ENCODE results near the gene XIRP2. TPM values are rescaled to one million over a fixed set of nuclear protein-coding genes. Genes with fewer than 3 reads are reported as not detected.

XIRP2 gene
- total and polyA plus RNA-seq, 2 of the 13 experiments (the other 11 are each of a cell fraction or from before 2014, with no cell fraction given), result 0.04 to 0.05 TPM

GRCh38 chr2:166959556-166959955, 71.3 kb downstream of the XIRP2 start (continued):
- TF ChIP-seq TRIM22 (IDR thresholded peaks at IDR 0.05) (no peak), SIN3B (IDR thresholded peaks at IDR 0.05; ENCODE audit: low read length) (no peak), ZFP37 (CRISPR knock-in tag; IDR thresholded peaks at IDR 0.05; ENCODE audit: borderline replicate concordance) (no peak), FOXA1 (IDR thresholded peaks at IDR 0.05) (no peak), FOXA1 (CRISPR knock-in tag; IDR thresholded peaks at IDR 0.05) (no peak), CREM (IDR thresholded peaks at IDR 0.05) (no peak), CREM (CRISPR knock-in tag; IDR thresholded peaks at IDR 0.05) (no peak), SRF (IDR thresholded peaks at IDR 0.05; ENCODE audit: low read depth, low read length) (no peak), ZNF10 (CRISPR knock-in tag; IDR thresholded peaks at IDR 0.05; ENCODE audit: borderline replicate concordance, low read depth) (no peak), KDM2A (CRISPR knock-in tag; IDR thresholded peaks at IDR 0.05; ENCODE audit: borderline replicate concordance, low read depth) (no peak)

- DNase-seq (ENCODE audit: low spot score) (no peak), ATAC-seq (no peak), FAIRE-seq (no peak)
- no peaks in the 10 kb centered on the region for H3K36me3 ChIP-seq (replicated peaks in 1 of 2; ENCODE audit: control insufficient read depth in 1 of 2, insufficient read depth in 2 of 2, low read length in 2 of 2)
- H3K27ac ChIP-seq (ENCODE audit: extremely low read length, insufficient read depth, low read length), result no peak overlapping the region
- no peaks in the 10 kb centered on the region for H4K20me1 ChIP-seq (ENCODE audit: insufficient read depth, low read length)
- H3K9me3 ChIP-seq (ENCODE audit: low read length), result no peaks in the 10 kb centered on the region
- CTCF ChIA-PET (ENCODE audit: low intra/inter-chr PET ratio, low total read pairs), result no interaction called here
- no TSS peak for BruUV-seq (replicated peaks)
- no peak overlapping the region for H3K9ac ChIP-seq (ENCODE audit: insufficient read depth, low read depth, low read length)
- POLR2A ChIA-PET, result no interaction called here
- no peaks in the 10 kb centered on the region for H3K79me2 ChIP-seq (ENCODE audit: insufficient read depth, low read length)
- no peak overlapping the region for H2AFZ ChIP-seq (ENCODE audit: low read length)
- 0 out of 2 replicates have a peak, but pooled peaks cover 5% of the 10 kb centered on the region for H3K4me1 ChIP-seq (ENCODE audit: insufficient read depth, low read length)
- in situ Hi-C loops (cut with HindIII; ENCODE audit: extremely low pct_ligation_motif_present, low pct_unique_long_range_greater_than_20kb) (no loop called here), intact Hi-C loops (cut with micrococcal nuclease; ENCODE audit: unreplicated experiment) (no loop called here)
- H3K4me3 ChIP-seq (replicated peaks in 1 of 3; ENCODE audit: insufficient read depth in 1 of 3, low read depth in 2 of 3, low read length in 3 of 3), result no peak overlapping the region
- 5% methylated on average over 2 of the region's 2 CpGs for WGBS (ENCODE audit: low lambda C conversion rate)
- no peaks in the 10 kb centered on the region for H3K27me3 ChIP-seq (ENCODE audit: control insufficient read depth in 1 of 2, insufficient read depth in 2 of 2, low read length in 2 of 2)
- H3K4me2 ChIP-seq (ENCODE audit: low read depth, low read length), result no peak overlapping the region
- no peak for TF ChIP-seq ZNF512B (CRISPR knock-in tag; IDR thresholded peaks at IDR 0.05; ENCODE audit: borderline replicate concordance)
- no peak for TF ChIP-seq ZNF557 (CRISPR knock-in tag; IDR thresholded peaks at IDR 0.05)
- no peak for TF ChIP-seq MAX (IDR thresholded peaks at IDR 0.05)
- TF ChIP-seq ZNF33A (CRISPR knock-in tag; IDR thresholded peaks at IDR 0.05; ENCODE audit: borderline replicate concordance), result no peak
- TF ChIP-seq PATZ1 (CRISPR knock-in tag; IDR thresholded peaks at IDR 0.05), result no peak
- TF ChIP-seq ZNF276 (CRISPR knock-in tag; IDR thresholded peaks at IDR 0.05; ENCODE audit: low read depth), result no peak
- no peak for TF ChIP-seq SYNCRIP (IDR thresholded peaks at IDR 0.05; ENCODE audit: insufficient read depth, low read depth, low read length)
Observed at GRCh38 chr2:166960702-166961270, 72.5 kb downstream of the XIRP2 start.
